ENCODE measurements around the gene CADM4.
"Not testable (repeated sequence)": the region's sequence is repeated elsewhere in the genome, so short reads cannot be mapped to it uniquely, and the experiment has no call there.

The CADM4 gene

DNA sequence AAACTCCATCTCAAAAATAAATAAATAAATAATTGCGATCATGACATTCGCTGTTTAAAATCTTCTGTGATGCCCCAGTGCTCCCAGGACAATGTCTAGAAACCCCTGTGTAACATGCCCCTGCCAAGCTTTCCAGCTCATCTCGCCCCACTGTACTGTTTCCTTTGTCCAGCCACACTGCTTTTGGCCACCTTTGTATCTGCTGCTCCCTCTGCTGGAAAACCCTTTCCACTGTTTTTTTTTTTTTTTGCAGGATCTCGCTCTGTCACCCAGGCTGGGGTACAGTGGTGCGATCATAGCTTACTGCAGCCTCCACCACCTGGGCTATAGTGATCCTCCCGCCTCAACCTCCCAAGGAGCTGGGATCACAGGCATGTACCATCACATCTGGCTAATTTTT, 22.8 kb upstream of the CADM4 start:
- DNase-seq (ENCODE audit: low spot score), result peak; percentile 20

DNA sequence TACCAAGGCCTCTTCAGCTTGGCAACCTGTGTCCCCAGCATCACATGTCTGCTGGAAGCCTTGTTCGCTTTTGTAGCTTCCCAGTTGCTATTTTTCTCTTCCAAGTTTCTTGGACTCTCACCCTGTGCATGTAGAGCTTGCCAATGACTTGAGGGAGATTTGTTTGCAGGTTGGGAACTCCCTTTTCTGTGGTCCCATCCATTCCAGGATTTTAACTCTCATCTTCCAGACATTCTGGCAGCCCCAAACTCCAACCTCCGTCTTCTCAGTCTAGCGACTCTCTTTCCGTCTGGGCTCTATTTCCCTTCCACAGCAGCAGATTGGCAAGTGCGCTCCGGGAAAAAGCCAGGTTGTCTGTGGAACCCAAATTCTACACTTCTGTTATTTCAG, 21.3 kb upstream of the CADM4 start:
- no peak for DNase-seq (ENCODE audit: low spot score)

DNA sequence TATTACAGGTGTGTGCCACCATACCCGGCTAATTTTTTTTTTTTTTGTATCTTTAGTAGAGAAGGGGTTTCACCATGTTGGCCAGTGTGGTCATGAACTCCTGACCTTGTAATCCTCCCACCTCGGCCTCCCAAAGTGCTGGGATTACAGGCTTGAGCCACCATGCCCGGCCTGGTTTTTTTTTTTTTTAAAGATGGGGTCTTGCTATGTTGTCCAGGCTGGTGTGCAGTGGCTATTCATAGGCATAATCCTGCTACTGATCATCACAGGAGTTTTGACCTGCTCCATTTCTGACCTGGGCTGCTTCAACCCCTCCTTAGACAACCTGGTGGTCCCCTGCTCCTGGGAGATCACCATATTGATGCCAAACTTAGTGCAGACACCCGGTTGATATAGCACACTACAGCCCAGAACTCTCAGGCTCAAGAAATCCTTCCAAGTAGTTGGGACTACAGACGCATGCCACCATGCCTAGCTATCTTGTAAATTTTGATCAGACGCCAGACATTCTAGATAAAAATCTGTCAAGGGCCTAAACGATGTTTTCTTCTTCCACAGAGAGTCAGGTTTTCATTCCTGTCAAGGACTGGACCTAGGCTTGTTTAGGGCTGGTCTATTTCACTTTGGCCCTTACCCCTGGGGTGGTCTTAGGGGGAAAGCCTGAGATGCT, 20.8 kb upstream of the CADM4 start:
- DNase-seq (ENCODE audit: low spot score), result no peak

DNA sequence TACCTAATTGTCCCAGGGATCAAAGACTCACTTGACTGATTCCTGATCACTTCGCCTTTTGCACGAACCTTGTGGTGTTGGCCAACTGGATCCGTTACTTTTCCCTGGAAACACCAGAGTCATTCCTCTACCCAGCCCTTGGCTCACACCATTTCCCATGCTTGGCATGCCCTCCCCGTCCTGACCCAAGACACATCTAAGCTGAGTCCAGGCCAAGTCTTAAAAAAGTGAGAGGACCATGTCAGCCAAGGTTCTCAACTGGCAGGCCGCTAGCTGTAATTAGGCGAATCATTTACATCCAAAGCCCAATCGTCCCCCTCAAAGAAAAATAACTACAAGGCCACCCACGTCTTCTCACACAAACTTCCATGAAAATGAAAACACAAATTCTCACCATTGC, 18.8 kb upstream of the CADM4 start:
- no peak for DNase-seq (ENCODE audit: low spot score)

DNA sequence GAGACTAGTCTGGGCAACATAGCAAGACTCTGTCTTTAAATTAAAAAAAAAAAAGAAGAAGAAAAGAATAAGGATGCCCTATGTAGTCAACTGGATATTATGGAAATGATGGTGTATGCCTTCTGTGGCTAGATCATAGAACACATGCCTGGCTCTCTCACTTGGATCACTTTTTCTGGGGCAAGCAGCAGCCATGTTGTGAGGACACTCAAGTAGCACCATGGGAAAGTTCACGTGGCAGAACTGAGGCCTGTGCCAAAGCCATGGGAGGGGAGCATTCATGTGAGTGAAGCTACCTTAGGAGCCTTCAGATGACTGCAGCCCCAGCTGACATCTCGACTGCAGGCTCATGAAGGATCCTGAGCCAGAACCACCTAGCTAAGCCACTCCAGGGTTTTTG, 18.4 kb upstream of the CADM4 start:
- no peak for DNase-seq (ENCODE audit: low spot score)

DNA sequence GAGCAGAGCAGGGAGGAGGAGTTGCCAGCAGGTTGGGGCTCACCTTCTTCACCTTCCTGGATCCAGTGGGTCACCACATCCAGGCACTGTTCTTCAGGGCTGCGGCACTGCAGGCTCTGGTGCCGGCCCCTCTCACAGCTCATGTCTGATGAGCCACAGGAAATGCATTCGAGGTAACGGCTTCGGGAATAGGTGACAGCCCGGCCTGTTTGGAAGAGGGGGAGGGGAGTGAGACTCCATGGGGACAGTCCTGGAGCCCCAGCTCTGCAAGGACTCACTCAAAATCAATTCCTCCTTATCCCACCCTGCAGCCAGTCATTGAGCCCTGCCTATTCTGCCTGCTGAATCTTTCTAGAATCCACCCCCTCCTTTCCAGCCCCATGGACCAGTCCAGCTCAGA, 16.8 kb upstream of the CADM4 start:
- DNase-seq (ENCODE audit: low spot score), result no peak

DNA sequence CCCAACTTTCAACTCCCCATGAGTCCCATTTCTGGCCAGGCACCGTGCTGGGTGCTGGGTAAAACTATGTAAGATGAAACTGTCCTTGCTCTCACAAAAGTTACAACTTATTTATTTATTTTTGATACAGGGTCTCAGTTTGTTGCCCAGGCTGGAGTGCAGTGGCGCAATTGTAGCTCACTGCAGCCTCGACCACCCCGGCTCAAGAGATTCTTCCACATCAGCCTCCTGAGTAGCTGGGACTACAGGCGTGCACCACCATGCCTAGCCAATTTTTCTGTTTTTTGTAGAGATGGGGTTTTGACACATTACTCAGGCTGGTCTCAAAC, 12.9 kb upstream of the CADM4 start:
- no peak for DNase-seq (ENCODE audit: low spot score)

DNA sequence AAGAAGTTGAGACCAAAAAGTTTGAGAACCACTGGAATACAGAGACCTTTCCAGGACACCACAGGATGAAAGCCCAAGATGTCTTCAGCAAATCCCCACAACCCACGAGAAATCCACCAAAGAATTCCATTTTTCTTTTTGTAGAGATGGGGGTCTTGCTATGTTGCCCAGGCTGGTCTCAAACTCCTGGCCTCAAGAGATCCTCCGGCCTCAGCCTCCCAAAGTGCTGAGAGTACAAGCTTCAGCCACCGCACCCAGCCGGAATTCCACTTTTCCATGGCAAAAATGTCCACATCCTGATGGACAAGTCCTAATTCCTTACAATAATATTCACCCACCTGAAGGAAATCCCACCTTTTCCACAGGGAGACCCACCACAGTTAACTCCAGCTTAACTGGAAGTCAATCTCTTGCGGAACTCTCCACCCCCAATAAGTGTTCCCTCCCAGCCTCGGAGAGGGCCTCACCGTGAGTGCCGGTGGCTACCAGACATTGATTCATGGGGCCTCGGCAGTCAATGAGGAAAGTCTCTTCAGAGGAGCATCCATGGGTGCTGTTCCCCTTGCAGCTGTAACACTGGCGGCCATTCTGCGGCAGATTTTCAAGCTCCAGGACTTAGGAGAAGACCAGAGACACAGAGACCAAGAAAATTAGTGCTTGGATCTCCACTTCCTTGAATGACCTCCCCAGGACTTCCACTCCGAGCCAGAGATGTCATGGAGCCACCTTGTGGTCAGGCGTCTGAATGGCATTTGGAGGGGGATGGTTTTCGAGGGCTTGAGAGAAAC, 12.3 kb upstream of the CADM4 start:
- DNase-seq (ENCODE audit: low spot score), result peak; percentile 64

DNA sequence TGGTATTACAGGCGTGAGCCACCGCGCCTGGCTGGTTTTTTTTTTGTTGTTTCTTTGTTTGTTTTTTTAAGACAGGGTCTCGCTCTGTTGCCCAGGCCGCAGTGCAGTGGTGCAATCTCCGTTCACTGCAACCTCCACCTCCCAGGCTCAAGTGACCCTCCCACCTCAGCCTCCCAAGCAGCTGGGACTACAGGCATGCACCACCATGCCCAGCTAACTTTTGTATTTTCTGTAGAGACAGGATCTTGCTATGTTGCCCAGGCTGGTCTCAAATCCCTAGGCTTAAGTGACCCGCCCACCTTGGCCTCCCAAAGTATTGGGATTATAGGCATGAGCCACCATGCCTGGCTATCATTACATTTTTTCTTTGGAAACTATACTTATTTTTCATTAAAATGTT, 10.6 kb upstream of the CADM4 start:
- DNase-seq (ENCODE audit: low spot score), result not testable (repeated sequence)

DNA sequence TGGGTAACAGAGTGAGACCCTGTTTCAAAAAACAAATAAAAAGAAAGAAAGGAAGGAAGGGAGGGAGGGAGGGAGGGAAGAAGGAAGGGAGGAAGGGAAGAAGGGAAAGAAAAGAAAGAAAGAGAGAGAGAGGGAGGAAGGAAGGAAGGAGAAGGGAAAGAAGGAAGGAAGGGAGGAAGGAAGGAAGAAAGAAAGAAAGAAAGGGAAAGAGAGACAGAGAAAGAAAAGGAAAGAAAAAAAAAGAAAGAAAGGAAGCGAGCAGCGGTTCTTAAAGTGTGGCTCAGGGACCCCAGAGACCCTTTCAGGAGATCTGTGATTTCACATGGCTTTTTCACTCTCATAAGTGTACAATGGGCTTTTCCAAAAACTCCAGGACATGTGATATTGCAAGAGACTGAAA, 9.9 kb upstream of the CADM4 start:
- no peak for DNase-seq (ENCODE audit: low spot score)

DNA sequence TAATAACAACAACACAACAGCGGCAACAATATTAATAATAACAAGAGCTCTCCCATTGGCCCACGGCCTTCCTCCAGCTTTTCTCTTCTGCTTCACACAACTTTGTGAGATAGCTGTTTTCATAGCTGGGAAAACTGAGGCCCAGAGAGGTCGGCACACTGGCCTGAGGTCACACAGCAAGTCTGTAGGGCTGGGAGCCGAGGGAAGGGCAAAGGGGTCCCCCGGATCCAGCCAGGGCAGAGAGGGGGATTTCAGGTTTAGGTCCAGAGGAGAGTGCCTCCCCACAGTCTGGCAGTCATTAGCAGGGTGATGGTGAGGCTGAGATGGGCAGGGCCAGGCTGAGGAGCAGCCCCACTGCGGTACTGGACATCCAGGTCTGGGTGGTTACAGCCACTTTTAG, 9.0 kb upstream of the CADM4 start:
- DNase-seq (ENCODE audit: low spot score), result no peak

DNA sequence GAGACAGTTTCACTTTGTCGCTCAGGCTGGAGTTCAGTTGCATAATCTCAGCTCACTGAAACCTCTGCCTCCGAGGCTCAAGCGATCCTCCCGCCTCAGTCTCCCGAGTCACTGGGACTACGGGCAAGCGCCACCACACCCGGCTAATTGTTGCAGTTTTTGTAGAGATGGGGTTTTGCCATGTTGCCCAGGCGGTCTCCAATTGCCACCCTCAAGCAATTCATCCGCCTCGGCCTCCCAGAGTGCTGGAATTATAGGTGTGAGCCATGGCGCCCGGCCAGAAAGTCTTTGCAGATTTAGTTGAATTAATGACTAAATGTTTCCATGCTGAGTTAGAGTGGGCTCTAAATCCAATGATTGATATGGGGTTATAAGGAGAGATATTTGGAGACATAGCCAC, 4.5 kb upstream of the CADM4 start:
- no peak for DNase-seq (ENCODE audit: low spot score)

DNA sequence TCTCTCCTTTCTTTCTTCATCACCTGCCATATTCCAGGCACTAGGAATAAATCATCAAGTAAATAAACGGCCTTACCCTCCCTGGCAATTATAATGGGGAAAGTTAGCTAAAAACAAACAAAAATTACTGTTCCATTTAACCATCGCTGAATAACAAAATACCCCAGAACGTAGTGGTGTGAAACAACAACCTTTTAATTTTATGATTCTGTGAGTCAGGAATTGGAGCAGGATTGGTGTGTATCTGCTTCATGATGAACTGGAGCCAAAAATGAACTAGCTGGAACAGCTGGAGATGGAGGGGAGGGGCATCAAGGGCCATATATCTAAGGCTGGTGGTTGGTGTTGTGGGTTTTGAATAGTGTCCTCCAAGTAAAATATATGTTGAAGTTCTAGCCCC, 3.7 kb upstream of the CADM4 start:
- DNase-seq (ENCODE audit: low spot score), result no peak

DNA sequence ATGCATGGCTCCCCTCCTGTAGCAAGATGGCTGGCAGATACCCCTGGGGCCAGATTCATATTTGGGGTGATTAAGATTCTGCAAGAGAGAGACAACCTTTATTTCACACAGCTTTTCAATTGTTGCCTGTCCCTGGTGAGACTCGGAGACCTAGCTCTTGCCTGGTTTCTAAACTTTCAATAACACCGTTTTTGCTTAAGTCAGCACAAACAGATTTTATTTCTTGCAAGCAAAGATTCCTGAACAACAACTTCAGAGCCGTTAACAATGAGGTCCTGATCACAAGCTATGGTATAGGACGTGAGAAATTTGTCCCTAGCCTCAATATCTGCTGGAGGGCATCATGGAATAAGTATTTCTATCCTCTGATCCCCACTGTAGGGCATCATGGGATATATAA, 2.9 kb upstream of the CADM4 start:
- no peak for DNase-seq (ENCODE audit: low spot score)

DNA sequence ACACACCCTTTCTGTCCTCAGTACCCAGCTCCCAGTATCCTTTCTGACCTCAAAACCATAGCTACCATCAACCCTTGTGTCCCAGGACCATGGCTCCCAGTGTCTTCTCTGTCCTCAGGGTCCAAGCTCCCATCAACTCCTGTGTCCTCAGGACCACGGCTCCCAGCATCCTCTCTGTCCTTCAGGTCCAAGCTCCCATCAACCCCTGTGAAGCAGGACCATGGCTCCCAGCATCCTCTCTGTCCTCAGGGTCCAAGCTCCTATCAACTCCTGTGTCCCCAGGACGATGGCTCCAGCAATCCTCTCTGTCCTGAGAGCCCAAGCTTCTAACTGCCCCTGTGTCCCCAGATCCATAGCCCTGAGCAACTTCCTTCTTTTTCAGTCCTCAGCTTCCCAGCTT, 1.7 kb upstream of the CADM4 start:
- no peak for DNase-seq (ENCODE audit: low spot score)

DNA sequence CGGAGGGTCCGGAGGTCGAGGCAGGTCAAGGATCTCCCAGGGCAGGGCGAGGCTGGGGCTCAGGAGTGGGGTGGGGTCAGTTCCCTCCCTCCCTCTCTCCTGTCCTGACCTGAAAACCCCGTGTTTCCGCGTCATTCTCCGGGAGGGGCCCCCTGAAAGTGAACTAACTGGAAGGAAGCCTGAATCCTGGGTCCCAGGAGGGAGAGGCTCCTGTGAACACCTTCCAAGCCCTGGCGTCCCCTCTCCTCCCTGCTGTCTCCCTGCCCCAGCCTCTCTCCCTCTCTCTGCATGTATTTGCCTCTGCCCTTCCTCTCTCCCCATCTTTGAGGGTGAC, 741 bp upstream of the CADM4 start:
- DNase-seq (ENCODE audit: low spot score), result no peak

DNA sequence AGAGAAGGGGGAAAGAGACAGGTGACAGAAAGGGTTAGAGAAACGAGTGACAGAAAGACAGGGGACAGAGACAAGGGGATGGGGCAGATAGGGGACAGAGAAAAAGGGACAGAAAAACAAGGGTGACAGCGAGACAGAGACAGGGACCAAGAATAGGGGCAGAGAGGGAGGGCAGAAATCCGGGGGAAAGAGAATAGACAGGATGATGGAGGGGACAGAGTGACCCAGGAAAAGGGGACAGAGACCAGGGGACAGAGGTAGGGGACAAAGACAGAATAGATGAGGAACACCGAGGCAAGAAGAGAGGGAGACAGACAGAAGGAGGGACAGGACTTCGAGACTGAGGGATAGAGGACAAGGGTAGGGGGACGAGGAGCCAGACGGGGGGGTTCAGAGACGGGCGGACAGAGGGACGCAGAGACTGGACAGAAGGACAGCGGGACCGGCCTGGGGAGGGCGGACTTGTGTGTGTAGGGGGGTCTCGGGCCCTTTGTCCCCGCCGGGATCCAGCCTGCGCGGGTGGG, 593 bp downstream of the CADM4 start:
- DNase-seq (ENCODE audit: low spot score), result no peak

DNA sequence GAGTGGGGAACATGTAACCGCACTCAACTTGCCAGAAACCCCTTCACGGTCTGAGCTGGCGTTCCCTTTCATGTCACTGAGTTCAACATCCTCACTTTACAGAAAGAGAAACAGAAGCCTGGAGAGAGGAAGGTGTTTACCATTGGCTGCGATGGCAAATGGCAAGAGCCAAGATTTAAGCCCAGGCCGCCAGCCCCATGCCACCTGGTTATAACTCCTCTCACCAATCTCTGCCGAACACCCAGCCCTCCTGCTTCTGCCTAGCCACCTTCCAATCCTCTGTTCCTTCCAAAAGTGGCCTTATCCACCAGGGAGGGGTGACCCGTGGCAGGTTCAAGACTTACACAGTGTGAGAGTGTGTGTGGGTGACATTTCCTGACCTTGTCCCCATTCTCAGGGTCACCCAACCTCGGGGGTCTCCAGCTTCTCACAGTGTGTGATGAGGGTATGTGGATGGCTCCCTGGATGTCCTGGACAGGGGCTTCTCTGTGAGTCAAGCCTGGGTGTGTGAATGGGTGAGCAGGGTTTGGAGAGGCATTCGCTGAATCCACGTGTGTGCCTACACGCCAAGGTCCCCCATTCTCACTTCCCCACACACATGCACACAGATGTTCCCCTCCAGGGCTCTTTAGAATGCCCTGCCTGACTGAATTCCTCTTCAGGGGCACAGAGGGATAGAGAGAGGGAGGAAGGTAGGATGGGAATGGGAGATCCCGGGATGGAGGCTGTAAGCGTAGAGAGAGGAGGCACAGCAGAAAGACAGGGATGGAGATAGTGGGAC, 1.2 kb downstream of the CADM4 start:
- DNase-seq (ENCODE audit: low spot score), result no peak

DNA sequence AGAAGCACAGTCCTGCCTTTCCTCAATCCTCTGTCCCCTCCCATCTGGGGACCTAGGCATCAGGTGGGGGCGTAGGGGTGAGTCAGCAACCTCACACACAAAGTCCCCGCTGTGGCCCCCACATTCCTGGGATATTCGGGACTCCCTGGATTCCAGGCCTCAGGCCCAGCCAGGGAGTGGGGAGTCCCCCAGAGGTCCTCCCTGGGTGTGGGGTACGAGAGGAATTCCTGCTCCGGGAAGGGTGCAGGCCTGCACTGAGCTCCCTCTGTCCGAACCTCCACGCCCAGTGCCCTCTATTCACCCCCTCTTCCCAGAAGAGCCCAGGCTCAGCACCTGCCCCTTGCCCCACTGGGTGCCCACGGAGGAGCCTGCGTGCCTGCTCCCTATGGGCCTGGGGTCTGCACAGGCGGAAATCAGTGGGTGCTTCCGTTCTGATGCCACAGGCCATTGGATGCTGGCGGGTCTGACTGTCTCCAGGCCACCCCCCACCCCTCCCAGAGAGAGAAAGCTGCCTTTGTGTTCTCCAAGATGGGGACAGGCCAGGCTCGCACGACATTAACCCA, 3.4 kb downstream of the CADM4 start:
- no peak for DNase-seq (ENCODE audit: low spot score)

DNA sequence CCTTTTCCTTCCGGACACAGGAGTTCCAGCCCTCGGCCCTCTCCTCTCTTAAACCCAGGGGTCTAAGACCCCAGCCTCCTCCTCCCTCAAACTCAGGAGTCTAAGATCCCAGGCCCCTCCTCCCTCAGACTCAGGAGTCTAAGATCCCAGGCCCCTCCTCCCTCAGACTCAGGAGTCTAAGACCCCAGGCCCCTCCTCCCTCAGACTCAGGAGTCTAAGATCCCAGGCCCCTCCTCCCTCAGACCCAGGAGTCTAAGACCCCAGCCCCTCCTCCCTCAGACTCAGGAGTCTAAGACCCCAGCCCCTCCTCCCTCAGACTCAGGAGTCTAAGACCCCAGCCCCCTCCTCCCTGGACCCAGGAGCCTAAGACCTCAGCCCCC, 4.1 kb downstream of the CADM4 start:
- DNase-seq (ENCODE audit: low spot score), result not testable (repeated sequence)

DNA sequence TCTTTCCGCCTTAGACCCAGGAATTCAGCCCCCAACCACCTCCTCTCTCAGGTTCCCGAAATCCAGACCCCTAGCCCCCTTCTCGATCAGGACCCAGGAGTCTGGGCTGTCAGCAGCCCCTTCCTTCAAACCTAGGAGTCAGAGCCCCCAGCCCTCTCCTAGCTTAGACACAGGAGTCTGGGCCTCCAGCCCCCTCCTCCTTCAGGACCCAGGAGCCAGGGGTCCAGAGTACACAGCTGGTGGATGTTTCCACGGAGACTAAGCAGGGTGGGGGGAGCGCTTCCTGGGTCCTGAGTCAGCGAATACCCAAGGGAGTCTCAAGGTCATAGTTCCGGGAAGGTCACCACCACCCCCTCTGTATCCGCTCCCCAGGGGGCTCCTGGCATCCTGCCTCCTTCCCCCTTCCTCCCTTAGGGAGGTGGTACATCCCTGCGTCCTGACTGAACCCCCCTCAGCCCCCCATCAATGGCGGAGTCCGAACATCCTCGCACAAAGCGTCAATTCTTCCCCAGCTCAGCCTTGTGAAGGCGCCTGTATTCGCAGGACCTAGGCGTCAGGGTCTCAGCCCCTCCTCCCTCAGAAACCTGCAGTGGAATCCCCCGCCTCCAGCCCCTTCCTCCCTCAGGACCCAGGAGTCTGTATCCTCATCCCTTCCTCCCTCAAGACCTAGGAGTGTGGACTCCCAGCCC, 4.6 kb downstream of the CADM4 start:
- peak; percentile 32 for DNase-seq (ENCODE audit: low spot score)

DNA sequence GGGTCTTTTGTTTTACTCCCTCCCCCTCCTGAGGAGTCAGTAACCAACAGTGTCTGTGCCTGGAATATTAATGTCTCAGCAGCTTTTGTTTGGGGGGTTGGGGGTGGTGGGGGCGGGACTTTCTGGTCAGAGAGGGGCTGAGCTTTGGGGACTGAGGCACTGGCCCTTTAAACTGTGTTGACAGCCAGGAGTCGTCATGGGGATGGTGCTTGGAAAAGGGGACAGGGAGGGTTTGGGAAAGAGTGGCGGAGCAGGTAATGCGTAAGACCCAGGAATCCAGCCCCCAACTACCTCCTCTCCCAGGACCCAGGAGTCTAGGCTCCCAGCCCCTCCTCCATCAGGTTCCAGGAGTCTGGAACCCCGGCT, 5.2 kb downstream of the CADM4 start:
- no peak for DNase-seq (ENCODE audit: low spot score)
